ENCODE data around the gene TFIP11. TPM values are rescaled to one million over a fixed set of nuclear protein-coding genes. Genes with fewer than 3 reads are reported as not detected.
A peak's percentile ranks its signal among the peaks of the same experiment; 100 is the strongest.

TFIP11 gene
- total RNA-seq, 1 donor from 2014 or later, result 28.4 TPM

- Histone ChIP-seq H3K27ac (no peak overlapping the region), H3K9me3 (no peaks in the 10 kb centered on the region), H3K27me3 (ENCODE audit: low read depth) (no peaks in the 10 kb centered on the region), H3K4me3 (no peak overlapping the region), H3K36me3 (no peaks in the 10 kb centered on the region), H3K4me1 (peaks cover 42% of the 10 kb centered on the region)
- DNase-seq, result no peak
- TF ChIP-seq, protein P1, sequence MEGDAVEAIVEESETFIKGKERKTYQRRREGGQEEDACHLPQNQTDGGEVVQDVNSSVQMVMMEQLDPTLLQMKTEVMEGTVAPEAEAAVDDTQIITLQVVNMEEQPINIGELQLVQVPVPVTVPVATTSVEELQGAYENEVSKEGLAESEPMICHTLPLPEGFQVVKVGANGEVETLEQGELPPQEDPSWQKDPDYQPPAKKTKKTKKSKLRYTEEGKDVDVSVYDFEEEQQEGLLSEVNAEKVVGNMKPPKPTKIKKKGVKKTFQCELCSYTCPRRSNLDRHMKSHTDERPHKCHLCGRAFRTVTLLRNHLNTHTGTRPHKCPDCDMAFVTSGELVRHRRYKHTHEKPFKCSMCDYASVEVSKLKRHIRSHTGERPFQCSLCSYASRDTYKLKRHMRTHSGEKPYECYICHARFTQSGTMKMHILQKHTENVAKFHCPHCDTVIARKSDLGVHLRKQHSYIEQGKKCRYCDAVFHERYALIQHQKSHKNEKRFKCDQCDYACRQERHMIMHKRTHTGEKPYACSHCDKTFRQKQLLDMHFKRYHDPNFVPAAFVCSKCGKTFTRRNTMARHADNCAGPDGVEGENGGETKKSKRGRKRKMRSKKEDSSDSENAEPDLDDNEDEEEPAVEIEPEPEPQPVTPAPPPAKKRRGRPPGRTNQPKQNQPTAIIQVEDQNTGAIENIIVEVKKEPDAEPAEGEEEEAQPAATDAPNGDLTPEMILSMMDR (IDR thresholded peaks at IDR 0.05), result no peak
- intact Hi-C loops (cut with DNase I), result no loop called here
- no peak for ATAC-seq
These were observed 43.2 kb upstream of the TFIP11 start for GRCh38 chr22:26555478-26555877.

GRCh38 chr22:26554956-26555355, 42.7 kb upstream of the TFIP11 start:
- no peak overlapping the region for H3K27ac ChIP-seq
- TF ChIP-seq, protein P1 (IDR thresholded peaks at IDR 0.05), result no peak
- ATAC-seq, result no peak
- no peaks in the 10 kb centered on the region for H3K27me3 ChIP-seq (ENCODE audit: low read depth)
- H3K9me3 ChIP-seq, result no peaks in the 10 kb centered on the region
- H3K4me3 ChIP-seq, result no peak overlapping the region
- no peak for DNase-seq
- peaks cover 47% of the 10 kb centered on the region for H3K4me1 ChIP-seq
- intact Hi-C loops (cut with DNase I), result no loop called here
- H3K36me3 ChIP-seq, result no peaks in the 10 kb centered on the region

DNA sequence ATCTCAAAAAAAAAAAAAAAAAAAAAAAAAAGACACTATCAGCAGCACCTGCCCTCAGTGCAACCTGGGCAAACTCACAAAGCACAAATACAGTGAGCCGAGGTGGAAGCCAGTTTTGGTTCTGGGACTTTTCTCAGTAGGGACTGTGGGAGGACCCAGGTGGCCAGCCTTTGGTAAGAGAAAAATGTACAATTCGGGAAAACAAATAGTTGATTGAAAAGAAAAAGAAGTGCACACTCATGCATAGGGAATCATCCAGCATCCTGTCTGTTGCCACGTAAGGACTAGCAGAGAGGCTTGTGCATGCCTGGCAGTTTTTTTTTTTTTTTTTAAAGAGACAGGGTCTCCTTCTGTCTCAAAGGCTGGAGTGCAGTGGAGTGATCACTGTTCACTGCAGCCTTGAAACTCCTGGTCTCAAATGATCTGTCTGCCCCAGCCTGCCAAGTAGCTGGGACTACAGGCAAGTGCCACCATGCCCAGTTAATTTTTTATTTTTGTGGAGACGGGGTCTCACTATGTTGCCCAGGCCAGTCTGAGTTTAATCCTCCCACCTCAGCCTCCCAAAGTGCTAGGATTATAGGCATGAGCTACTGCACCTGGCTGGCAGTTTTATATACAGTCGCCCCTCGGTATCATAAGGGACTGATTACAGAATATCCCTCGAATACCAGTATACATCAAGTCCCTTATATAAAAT, 40.9 kb upstream of the TFIP11 start:
- intact Hi-C loops (cut with DNase I), result no loop called here

DNA sequence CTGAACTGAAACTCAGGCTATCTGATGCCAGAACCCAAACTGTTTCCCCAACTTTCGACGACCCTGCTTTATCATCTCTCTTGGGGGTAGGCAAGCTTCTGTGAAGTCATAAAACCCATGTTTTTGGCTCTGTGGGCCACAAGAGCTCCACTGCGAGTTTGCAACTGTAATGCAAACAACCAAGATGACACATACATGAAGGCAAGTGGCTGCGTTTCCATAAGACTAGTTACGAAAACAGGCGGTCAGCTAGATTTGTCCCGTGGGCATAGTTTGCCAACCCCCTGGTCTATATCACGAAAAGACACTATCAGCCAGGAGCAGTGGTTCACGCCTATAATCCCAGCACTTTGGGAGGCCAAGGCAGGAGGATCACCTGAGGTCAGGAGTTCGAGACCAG, 40.2 kb upstream of the TFIP11 start:
- no peaks in the 10 kb centered on the region for H3K9me3 ChIP-seq
- DNase-seq (no peak), ATAC-seq (no peak)
- TF ChIP-seq, protein P1 (IDR thresholded peaks at IDR 0.05), result no peak
- intact Hi-C loops (cut with DNase I), result no loop called here
- peaks cover 2% of the 10 kb centered on the region for H3K36me3 ChIP-seq
- no peaks in the 10 kb centered on the region for H3K27me3 ChIP-seq (ENCODE audit: low read depth)
- no peak overlapping the region for H3K27ac ChIP-seq
- no peak overlapping the region for H3K4me3 ChIP-seq
- H3K4me1 ChIP-seq, result peaks cover 49% of the 10 kb centered on the region

More for the DNA sequence above, 40.9 kb upstream of the TFIP11 start:
- H3K4me3 ChIP-seq, result no peak overlapping the region
- DNase-seq (no peak), ATAC-seq (no peak)
- TF ChIP-seq, protein P1 (IDR thresholded peaks at IDR 0.05), result no peak
- H3K36me3 ChIP-seq, result no peaks in the 10 kb centered on the region
- H3K4me1 ChIP-seq, result peaks cover 50% of the 10 kb centered on the region
- H3K27me3 ChIP-seq (ENCODE audit: low read depth), result no peaks in the 10 kb centered on the region
- H3K27ac ChIP-seq, result no peak overlapping the region
- no peaks in the 10 kb centered on the region for H3K9me3 ChIP-seq

GRCh38 chr22:26551568-26551967, 39.3 kb upstream of the TFIP11 start:
- TF ChIP-seq, protein P1 (IDR thresholded peaks at IDR 0.05), result no peak
- peaks cover 54% of the 10 kb centered on the region for H3K4me1 ChIP-seq
- peak overlapping the region; percentile 47 for H3K27ac ChIP-seq
- intact Hi-C loops (cut with DNase I), result no loop called here
- ATAC-seq, result no peak
- DNase-seq, result no peak
- no peaks in the 10 kb centered on the region for H3K9me3 ChIP-seq
- no peak overlapping the region for H3K4me3 ChIP-seq
- H3K36me3 ChIP-seq, result peaks cover 9% of the 10 kb centered on the region
- no peaks in the 10 kb centered on the region for H3K27me3 ChIP-seq (ENCODE audit: low read depth)
